TTC549 (cell line): ENCODE measurements around the gene CDKN3.
"Not testable (repeated sequence)": the region's sequence is repeated elsewhere in the genome, so short reads cannot be mapped to it uniquely, and the experiment has no call there.

Source experiments
- FAIRE-seq: peaks from 2 replicates; lab custom pipeline; 2012; peaks lifted over from hg19 to GRCh38; lab: Jason Lieb, UNC

Gene CDKN3

GRCh38 chr14:54370323-54371198, 26.2 kb upstream of the CDKN3 start:
- no peak for FAIRE-seq

- no peak for FAIRE-seq
These were observed 22.5 kb upstream of the CDKN3 start for GRCh38 chr14:54374117-54374884.

- no peak for FAIRE-seq
These were observed 19.3 kb upstream of the CDKN3 start for GRCh38 chr14:54377501-54377900.

GRCh38 chr14:54378893-54379292, 17.9 kb upstream of the CDKN3 start:
- not testable (repeated sequence) for FAIRE-seq

DNA sequence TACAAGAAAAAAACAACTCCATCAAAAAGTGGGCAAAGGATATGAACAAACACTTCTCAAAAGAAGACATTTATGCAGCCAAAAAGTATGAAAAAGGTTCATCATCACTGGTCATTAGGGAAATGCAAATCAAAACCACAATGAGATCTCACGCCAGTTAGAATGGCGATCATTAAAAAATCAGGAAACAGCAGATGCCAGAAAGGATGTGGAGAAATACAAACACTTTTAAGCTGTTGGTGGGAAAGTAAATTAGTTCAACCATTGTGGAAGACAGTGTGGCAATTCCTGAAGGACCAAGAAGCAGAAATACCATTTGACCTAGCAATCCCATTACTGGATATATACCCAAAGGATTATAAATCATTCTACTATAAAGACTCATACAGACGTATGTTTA, 16.2 kb upstream of the CDKN3 start:
- not testable (repeated sequence) for FAIRE-seq

DNA sequence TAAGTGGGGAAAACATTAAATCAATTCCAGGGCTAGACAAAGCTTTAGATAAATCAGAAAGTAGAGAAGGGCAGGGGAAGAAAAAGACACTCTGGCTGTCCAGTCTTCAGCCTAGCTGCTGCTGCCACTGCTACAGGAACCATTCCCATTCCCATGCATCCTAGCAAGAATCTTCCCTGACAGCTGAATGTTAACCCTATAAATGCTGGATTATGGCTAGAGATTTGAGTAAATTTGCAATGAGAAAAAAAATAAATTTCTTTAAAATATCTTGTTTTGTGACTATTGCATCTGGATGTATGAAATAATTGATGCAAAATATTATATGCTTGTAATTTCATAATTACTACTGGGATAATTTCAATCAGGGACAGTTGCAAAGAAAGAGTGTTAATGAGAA, 15.0 kb upstream of the CDKN3 start:
- no peak for FAIRE-seq

- no peak for FAIRE-seq
These were observed 13.0 kb upstream of the CDKN3 start for GRCh38 chr14:54383835-54384234.

DNA sequence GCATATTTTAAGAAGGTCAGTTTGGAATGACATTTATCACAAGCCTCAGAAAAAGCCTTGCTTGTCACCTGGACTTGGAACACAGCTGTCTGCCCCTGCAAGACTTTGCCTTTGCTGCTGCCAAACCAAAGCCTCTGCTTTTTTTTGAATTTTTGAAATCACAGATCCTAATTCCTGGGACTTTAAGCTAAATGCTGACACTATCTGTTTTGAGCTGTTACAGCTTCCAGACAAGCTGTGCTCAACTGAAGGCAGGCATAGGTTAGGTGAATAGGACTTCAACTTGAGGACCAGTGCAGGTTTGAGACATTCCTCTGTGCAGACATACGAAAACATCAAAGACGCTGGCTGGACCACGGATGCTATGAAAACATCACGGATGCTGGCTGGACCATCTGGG, 11.3 kb upstream of the CDKN3 start:
- FAIRE-seq, result no peak

GRCh38 chr14:54387328-54387727, 9.5 kb upstream of the CDKN3 start:
- FAIRE-seq, result no peak

DNA sequence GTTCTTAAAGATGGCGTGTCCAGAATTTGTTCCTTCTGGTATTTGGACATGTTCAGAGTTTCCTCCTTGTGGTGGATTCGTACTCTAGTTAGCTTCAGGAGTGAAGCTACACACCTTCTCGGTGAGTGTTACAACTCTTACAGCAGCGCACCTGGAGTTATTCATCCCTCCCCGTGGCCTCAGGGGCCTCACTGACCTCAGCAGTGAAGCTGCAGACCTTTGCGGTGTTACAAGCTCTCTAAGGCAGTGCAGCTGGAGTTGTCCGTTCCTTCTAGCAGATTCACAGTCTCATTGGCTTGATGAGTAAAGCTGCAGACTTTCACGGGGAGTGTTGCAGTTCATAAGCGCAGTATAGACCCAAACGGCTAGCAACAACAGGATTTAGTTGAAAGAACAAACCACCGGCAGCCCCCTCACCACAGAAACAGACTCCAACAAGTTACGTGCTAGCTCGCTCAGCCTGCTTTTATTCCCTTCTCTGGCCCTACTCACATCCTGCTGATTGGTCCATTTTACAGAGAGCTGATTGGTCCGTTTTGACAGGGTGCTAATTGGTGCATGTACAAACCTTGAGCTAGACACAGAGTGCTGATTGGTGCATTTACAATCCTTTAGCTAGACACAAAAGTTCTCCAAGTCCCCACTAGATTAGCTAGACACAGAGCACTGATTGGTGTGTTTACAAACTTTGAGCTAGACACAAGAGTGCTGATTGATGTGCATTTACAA, 4.5 kb upstream of the CDKN3 start:
- FAIRE-seq, result no peak

GRCh38 chr14:54392986-54393884, 3.6 kb upstream of the CDKN3 start:
- FAIRE-seq, result not testable (repeated sequence)

DNA sequence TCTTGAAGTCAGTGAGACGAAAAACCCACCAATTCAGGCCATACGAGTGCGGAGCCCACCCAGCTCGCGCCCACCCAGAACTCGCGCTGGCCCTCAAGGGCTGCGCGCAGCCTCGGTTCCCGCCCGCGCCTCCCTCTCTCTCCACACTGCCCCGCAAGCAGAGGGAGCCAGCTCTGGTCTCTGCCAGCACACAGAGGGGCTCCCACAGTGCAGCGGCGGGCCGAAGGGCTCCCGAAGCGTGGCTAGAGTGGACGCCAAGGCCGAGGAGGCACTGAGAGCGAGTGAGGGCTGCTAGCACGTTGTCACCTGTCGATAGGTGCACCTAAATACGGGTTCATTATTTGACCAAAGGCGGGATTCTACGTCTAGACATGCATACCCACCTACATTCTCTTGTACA, 2.2 kb upstream of the CDKN3 start:
- no peak for FAIRE-seq

DNA sequence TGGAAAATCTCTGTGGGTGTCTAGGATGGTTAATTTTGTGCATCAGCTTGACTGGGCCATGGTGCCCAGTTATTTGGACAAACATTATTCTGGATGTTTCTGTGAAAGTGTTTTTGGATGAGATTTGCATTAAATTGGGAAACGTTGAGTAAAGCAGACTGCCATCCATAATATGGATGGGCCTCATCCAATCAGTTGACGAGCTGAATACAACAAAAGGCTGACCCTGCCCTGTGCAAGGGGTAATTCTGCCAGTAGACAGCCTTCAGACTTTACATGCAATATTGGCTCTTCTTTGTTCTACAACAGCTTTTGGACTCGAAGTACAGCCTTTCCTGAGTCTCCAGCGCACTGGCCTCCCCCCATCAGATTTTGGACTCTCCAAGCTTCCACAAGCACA, 1.5 kb upstream of the CDKN3 start:
- FAIRE-seq, result no peak

- FAIRE-seq, result no peak
These were observed 1.1 kb upstream of the CDKN3 start for GRCh38 chr14:54395716-54396115.

- FAIRE-seq, result no peak
These were observed 669 bp upstream of the CDKN3 start for GRCh38 chr14:54396183-54396492.

GRCh38 chr14:54399560-54399959, 2.8 kb downstream of the CDKN3 start:
- no peak for FAIRE-seq

- not testable (repeated sequence) for FAIRE-seq
These were observed 6.7 kb downstream of the CDKN3 start for GRCh38 chr14:54403401-54404005.

DNA sequence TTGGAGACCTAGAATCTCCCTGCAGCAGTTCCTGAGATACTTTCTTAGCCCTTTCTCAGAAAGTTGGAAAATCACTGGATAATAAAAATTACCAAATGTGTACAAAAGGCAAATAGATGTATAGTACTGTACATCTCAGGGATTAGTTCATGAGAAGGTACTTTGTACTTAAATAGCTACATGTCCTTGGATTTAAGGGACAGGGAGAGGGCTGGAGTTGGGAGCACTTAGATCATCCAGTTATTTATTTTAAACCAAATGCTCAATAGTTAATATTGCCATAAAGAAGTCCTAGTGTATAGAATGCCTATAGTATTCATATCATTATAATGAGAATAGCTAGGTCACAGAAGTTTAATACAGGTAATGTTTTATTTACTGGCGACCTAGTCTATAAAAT, 13.4 kb downstream of the CDKN3 start:
- no peak for FAIRE-seq

DNA sequence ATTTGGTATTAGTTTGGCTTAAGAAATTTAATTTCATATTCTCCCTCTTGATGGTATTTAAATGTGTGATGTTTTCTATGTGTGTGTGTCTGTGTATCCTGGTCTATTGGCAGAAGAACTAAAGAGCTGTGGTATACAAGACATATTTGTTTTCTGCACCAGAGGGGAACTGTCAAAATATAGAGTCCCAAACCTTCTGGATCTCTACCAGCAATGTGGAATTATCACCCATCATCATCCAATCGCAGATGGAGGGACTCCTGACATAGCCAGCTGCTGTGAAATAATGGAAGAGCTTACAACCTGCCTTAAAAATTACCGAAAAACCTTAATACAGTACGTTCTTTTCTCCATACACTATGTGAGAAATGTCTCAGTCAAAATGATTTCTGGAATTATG, 14.6 kb downstream of the CDKN3 start:
- no peak for FAIRE-seq

DNA sequence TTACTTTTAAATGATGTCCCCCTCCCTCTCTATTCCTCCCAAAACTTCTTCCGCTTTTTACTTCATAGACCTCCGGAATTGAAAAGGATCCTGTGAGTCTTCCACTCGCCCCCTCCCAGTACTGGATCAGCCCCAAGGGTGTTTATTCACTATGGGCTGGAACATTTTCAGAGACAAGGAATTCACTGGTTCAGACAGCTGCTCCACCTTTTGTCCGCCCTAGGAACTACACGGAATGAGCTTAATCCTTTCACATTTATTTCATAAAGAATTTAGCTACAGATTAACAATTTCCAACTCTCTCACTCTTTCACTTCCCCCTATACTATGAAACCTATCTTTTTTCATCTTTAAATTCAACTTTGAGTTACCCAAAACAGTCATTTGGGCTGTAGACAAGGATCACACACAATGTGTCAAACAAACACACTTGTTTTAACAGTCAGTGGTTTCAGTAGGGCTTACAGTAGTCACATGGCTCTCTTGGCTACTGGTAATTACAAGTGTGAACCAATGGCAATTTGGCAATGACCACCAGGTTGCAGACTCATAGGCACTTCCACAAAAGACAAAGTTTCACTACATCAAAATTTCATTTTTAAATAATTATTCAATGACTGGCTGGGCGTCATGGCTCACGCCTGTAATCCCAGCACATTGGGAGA, 23.8 kb downstream of the CDKN3 start:
- peak; percentile 34 for FAIRE-seq

DNA sequence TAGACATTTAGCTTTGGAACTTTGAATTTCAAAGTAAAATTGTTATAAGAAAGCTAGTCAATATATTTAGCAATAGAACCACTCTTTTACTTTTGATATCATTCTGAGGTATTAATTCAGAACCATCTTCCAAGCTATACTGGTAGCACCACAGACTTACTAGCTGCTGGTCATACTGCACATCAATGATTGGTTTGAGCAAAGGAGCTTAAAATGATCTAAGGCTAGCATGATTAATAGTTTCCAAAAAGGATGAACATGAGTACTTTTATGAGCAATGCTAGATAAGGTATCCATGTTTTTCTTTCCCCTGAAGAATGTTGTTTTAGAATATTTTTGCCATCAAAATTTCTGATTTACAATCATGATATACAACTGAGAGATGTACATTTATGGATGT, 27.2 kb downstream of the CDKN3 start:
- FAIRE-seq, result no peak
